SU-DHL-6 (cell line): ENCODE data around the gene ATP8A2.

Source experiments
- H2AFZ ChIP-seq: fragments of 200-600 bp; sonication (generic); 2 replicates; pipeline ENCODE4 v1.6.1; 2014; ENCODE audit warnings: low read depth, mild to moderate bottlenecking, moderate library complexity, mixed read lengths, antibody characterized with exemption, low read length; ENCODE audit not compliant: severe bottlenecking
- H3F3A ChIP-seq: fragments of 200-600 bp; shearing (Covaris generic); 2 replicates; pipeline ENCODE4 v1.6.0; 2016; ENCODE audit warnings: antibody characterized with exemption, mild to moderate bottlenecking; ENCODE audit not compliant: insufficient read depth
- H3K27ac ChIP-seq: fragments of 200-600 bp; sonication (generic); 2 replicates; pipeline ENCODE4 v1.5.1; 2016; ENCODE audit warnings: low read depth, mild to moderate bottlenecking, low read length, moderate library complexity, mixed read lengths
- H3K27me3 ChIP-seq: fragments of 200-600 bp; sonication (generic), shearing (Covaris generic); 2 replicates; pipeline ENCODE4 v1.6.0; 2014; ENCODE audit warnings: mild to moderate bottlenecking, low read length
- H3K36me3 ChIP-seq: fragments of 200-600 bp; sonication (generic); 2 replicates; pipeline ENCODE4 v1.6.1; 2014; ENCODE audit warnings: mild to moderate bottlenecking, low read length, mixed read lengths
- H3K4me2 ChIP-seq: fragments of 300-600, 200-600 bp; shearing (Covaris generic), sonication (generic); 2 replicates; pipeline ENCODE4 v1.6.0; 2014; ENCODE audit warnings: low read length, low read depth, mild to moderate bottlenecking; ENCODE audit not compliant: poor library complexity, severe bottlenecking
- H3K4me3 ChIP-seq: fragments of 200-600 bp; sonication (generic); 2 replicates; pipeline ENCODE4 v1.5.1; 2014; ENCODE audit warnings: antibody characterized with exemption, low read length, mild to moderate bottlenecking, mixed read lengths; ENCODE audit not compliant: insufficient read depth, poor library complexity, severe bottlenecking
- H3K79me2 ChIP-seq: fragments of 200-600 bp; sonication (generic); 2 replicates; pipeline ENCODE4 v1.6.1; 2014; ENCODE audit warnings: mild to moderate bottlenecking, low read length, moderate library complexity; ENCODE audit not compliant: insufficient read depth
- H3K9ac ChIP-seq: fragments of 200-600 bp; sonication (generic); 2 replicates; pipeline ENCODE4 v1.7.0; 2014; ENCODE audit warnings: mild to moderate bottlenecking, low read length
- H3K9me2 ChIP-seq: fragments of 200-600 bp; sonication (generic); replicated peaks from 2 replicates; pipeline ENCODE4 v1.6.1; 2014; ENCODE audit warnings: low read length; ENCODE audit not compliant: insufficient read depth
- H3K9me3 ChIP-seq: fragments of 200-600 bp; sonication (generic); 2 replicates; pipeline ENCODE4 v1.6.1; 2014; ENCODE audit warnings: low read length, mixed read lengths; ENCODE audit not compliant: insufficient read depth
- H4K20me1 ChIP-seq: fragments of 200-600 bp; sonication (generic); 2 replicates; pipeline ENCODE4 v1.6.1; 2014; ENCODE audit warnings: low read depth, mild to moderate bottlenecking, antibody characterized with exemption, low read length, moderate library complexity, mixed read lengths
- EZH2phosphoT487 ChIP-seq: fragments of 200-600 bp; sonication (generic), shearing (Covaris generic); conservative IDR thresholded peaks from 2 replicates; pipeline ENCODE4 v1.6.1; 2018; ENCODE audit warnings: mild to moderate bottlenecking, antibody characterized with exemption, low read length, moderate library complexity, mixed read lengths
- TF ChIP-seq, protein P1 (sequence below): fragments of 200-600 bp; sonication (generic); IDR thresholded peaks from one replicate; pipeline ENCODE4 v1.5.1; 2017; ENCODE audit warnings: antibody characterized with exemption, mild to moderate bottlenecking, low read length, moderate library complexity; ENCODE audit not compliant: insufficient read depth, poor library complexity, severe bottlenecking

Gene ATP8A2

DNA sequence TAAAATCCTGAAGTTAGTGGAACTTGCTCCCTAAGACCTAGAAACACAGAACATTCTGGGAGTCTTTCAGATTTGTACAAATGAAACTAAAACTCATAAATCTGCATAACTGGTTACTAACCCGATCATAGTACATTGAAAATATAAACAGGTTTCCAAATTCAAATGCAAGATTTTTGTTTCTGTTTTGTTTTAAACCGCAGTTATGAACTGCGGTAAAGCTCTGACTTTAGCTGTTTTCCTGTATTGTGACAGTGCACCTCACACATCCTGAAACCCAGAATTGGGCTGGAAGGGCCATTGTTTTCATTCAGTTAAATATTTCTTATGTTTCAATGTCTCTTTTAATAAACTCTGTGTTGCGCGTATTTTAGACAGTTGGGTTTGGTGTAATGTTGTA is 475.4 kb downstream of the ATP8A2 start:
- Histone ChIP-seq H2AFZ (no peak overlapping the region), H3K36me3 (no peaks in the 10 kb centered on the region), H3K4me3 (no peak overlapping the region), H3K4me2 (no peak overlapping the region), H3K27me3 (no peaks in the 10 kb centered on the region), H3K9me2 (no peaks in the 10 kb centered on the region), H3K27ac (no peak overlapping the region), H3F3A (no peaks in the 10 kb centered on the region), H3K9me3 (no peaks in the 10 kb centered on the region), H3K79me2 (no peaks in the 10 kb centered on the region), H3K9ac (no peak overlapping the region), H4K20me1 (no peaks in the 10 kb centered on the region)
- TF ChIP-seq, protein P1, sequence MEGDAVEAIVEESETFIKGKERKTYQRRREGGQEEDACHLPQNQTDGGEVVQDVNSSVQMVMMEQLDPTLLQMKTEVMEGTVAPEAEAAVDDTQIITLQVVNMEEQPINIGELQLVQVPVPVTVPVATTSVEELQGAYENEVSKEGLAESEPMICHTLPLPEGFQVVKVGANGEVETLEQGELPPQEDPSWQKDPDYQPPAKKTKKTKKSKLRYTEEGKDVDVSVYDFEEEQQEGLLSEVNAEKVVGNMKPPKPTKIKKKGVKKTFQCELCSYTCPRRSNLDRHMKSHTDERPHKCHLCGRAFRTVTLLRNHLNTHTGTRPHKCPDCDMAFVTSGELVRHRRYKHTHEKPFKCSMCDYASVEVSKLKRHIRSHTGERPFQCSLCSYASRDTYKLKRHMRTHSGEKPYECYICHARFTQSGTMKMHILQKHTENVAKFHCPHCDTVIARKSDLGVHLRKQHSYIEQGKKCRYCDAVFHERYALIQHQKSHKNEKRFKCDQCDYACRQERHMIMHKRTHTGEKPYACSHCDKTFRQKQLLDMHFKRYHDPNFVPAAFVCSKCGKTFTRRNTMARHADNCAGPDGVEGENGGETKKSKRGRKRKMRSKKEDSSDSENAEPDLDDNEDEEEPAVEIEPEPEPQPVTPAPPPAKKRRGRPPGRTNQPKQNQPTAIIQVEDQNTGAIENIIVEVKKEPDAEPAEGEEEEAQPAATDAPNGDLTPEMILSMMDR: no peak
- no peak for TF ChIP-seq EZH2phosphoT487

DNA sequence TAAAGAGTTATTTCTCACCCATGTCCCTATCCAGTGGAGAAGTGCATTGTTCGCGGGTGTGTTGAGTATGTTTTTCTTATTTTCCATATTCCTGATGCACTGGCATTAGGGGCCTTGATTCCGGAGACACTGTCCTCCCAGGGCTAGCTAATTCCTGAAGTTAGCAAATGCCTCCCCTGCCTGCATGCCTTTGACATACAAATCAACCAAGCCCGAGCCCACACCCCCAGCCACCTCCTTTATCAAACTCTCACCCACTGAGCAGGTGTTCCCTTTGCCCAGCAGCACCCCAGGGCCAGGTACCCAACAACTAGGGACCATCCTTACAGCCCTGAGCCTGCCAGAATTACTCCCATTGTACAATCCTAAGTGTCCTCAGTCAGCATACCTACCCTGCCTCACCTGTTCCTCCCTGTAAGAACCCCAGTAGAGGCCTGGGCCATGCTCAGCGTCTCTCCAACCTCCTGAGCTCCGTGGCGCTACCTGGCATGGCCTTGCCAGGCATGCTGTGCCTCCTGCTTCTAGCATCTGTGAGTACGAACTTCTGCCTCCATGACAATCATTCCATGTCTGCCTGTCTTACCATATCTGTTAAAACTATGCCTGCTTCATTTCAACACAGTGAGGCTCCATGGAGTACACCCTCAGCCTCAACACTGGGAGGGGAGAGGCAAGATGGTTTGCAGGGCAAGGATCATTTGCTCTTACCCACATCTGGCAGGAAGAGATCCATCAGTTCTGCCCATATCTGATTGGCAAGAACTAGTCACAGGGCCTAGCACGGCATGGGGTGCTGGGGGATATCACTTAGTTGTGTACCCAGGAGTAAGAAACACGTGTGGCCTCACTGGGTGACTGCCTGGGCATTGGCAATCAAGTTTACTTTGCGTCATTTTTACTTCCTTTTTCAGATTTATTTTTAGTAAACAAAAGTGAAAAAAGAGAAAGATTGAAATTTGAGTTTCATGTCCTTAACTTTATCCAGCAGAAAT is 476.2 kb downstream of the ATP8A2 start:
- Histone ChIP-seq H3K4me3 (no peak overlapping the region), H2AFZ (no peak overlapping the region), H3F3A (no peaks in the 10 kb centered on the region), H3K9me2 (no peaks in the 10 kb centered on the region), H3K9me3 (no peaks in the 10 kb centered on the region), H3K36me3 (no peaks in the 10 kb centered on the region), H3K4me2 (no peak overlapping the region), H4K20me1 (no peaks in the 10 kb centered on the region), H3K27ac (no peak overlapping the region), H3K9ac (no peak overlapping the region), H3K27me3 (no peaks in the 10 kb centered on the region), H3K79me2 (no peaks in the 10 kb centered on the region)
- TF ChIP-seq, protein P1: no peak
- TF ChIP-seq EZH2phosphoT487: no peak

DNA sequence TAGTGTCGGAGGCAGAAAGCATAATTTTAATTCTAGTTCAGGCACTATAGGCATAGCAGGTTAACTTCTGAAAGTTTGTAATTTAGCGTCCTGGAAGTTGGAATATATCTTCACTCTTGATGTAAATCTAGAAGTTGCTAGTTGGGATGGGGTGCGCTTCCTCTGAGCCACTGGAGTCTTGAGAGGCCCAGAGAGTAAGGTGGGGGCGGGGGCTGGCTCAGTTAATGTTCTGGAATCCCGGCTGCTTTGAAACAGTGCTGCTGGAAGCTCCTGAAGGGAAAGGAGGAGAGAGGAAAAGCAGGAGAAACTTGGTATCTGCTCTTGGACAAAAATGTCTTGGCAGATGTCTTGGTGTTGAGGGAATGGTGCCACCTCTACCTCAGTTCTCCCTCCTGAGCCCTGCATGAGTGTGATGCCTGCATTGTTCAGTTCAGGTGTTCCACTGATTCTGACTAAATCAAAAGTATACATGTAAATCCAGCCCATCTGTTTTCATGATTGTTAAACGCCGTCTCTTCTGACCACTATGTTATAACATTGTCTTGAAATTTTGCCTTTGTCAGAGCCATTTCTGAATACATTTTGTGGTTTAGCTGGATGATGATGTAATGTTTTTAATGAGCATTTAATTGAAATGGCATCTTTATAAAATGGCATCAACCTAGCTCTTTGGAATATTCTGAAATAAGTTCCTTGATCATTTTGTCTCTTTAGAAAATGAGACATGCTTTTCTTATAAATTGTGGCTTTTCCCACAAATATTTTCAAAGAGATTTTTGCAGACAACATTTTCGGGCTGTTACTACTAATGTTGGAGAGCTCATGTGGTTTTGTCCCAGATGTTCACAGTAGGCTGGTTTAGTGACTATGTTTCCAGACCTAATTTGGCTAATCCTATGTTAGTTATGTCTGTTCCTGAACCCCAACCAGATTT is 477.3 kb downstream of the ATP8A2 start:
- Histone ChIP-seq H3K27me3 (no peaks in the 10 kb centered on the region), H3F3A (no peaks in the 10 kb centered on the region), H3K4me3 (no peak overlapping the region), H3K79me2 (no peaks in the 10 kb centered on the region), H2AFZ (no peak overlapping the region), H3K36me3 (no peaks in the 10 kb centered on the region), H3K9me3 (no peaks in the 10 kb centered on the region), H3K9ac (no peak overlapping the region), H4K20me1 (no peaks in the 10 kb centered on the region), H3K9me2 (no peaks in the 10 kb centered on the region), H3K27ac (no peak overlapping the region), H3K4me2 (no peak overlapping the region)
- TF ChIP-seq, protein P1: no peak
- TF ChIP-seq EZH2phosphoT487: no peak
